ENCODE measurements around the gene ASAP2.

- TF ChIP-seq POLR2A (IDR thresholded peaks at IDR 0.05; ENCODE audit: low read depth, low read length) (no peak), TAF1 (IDR thresholded peaks at IDR 0.05; ENCODE audit: borderline replicate concordance, low read depth, low read length) (no peak), POLR2AphosphoS5 (IDR thresholded peaks at IDR 0.05; ENCODE audit: low read depth, low read length) (no peak)
Observed at GRCh38 chr2:9211496-9211895, 4.9 kb downstream of the ASAP2 start.
